Progenitor cell of endocrine pancreas (in vitro differentiated cells): ENCODE measurements around the gene NUS1. TPM values are rescaled to one million over a fixed set of nuclear protein-coding genes. Genes with fewer than 3 reads are reported as not detected.
A peak's percentile ranks its signal among the peaks of the same experiment; 100 is the strongest.
"Not testable (repeated sequence)": the region's sequence is repeated elsewhere in the genome, so short reads cannot be mapped to it uniquely, and the experiment has no call there.

Experiments used
- DNase-seq: peaks from one replicate; pipeline ENCODE4 v3.0.0; 2021; ENCODE audit warnings: low spot score; ENCODE audit not compliant: unreplicated experiment
- H3K27ac Mint-ChIP-seq: 2 replicates; pipeline ENCODE4 v1.8.0; 2021; ENCODE audit warnings: mild to moderate bottlenecking, moderate library complexity, mixed read lengths
- H3K27me3 Mint-ChIP-seq: 2 replicates; pipeline ENCODE4 v1.8.0; 2021; ENCODE audit warnings: mixed read lengths
- H3K36me3 Mint-ChIP-seq: 2 replicates; pipeline ENCODE4 v1.8.0; 2022; ENCODE audit warnings: mixed read lengths; ENCODE audit not compliant: insufficient read depth
- H3K4me1 Mint-ChIP-seq: 2 replicates; pipeline ENCODE4 v1.8.0; 2021; ENCODE audit warnings: low read depth, mixed read lengths
- H3K4me3 Mint-ChIP-seq: 2 replicates; pipeline ENCODE4 v1.8.0; 2021; ENCODE audit warnings: low read depth, mild to moderate bottlenecking, moderate library complexity, mixed read lengths
- H3K9me3 Mint-ChIP-seq: 2 replicates; pipeline ENCODE4 v1.8.0; 2021; ENCODE audit warnings: low read depth, mixed read lengths
- total RNA-seq: library from RNA; stranded (reverse); gene quantifications from 2 replicates; pipeline ENCODE4 v1.2.1, GENCODE V29; 2021
- TF ChIP-seq, protein P1 (sequence below): fragments of 200-600 bp; sonication (generic); IDR thresholded peaks from one replicate; pipeline ENCODE4 v1.5.0; 2021; ENCODE audit warnings: antibody characterized with exemption, mild to moderate bottlenecking; ENCODE audit not compliant: unreplicated experiment

NUS1 gene
- total RNA-seq, 1 donor from 2014 or later: 31.9 TPM

GRCh38 chr6:117653949-117654348 lies 21.3 kb upstream of the NUS1 start:
- TF ChIP-seq, protein P1, sequence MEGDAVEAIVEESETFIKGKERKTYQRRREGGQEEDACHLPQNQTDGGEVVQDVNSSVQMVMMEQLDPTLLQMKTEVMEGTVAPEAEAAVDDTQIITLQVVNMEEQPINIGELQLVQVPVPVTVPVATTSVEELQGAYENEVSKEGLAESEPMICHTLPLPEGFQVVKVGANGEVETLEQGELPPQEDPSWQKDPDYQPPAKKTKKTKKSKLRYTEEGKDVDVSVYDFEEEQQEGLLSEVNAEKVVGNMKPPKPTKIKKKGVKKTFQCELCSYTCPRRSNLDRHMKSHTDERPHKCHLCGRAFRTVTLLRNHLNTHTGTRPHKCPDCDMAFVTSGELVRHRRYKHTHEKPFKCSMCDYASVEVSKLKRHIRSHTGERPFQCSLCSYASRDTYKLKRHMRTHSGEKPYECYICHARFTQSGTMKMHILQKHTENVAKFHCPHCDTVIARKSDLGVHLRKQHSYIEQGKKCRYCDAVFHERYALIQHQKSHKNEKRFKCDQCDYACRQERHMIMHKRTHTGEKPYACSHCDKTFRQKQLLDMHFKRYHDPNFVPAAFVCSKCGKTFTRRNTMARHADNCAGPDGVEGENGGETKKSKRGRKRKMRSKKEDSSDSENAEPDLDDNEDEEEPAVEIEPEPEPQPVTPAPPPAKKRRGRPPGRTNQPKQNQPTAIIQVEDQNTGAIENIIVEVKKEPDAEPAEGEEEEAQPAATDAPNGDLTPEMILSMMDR: no peak
- no peak overlapping the region for H3K4me3 Mint-ChIP-seq
- H3K9me3 Mint-ChIP-seq: peaks cover 16% of the 10 kb centered on the region
- no peak overlapping the region for H3K27ac Mint-ChIP-seq
- H3K36me3 Mint-ChIP-seq: peaks cover 1% of the 10 kb centered on the region
- H3K4me1 Mint-ChIP-seq: no peaks in the 10 kb centered on the region
- H3K27me3 Mint-ChIP-seq: no peaks in the 10 kb centered on the region
- no peak for DNase-seq

GRCh38 chr6:117655380-117655779 lies 19.9 kb upstream of the NUS1 start:
- DNase-seq: no peak
- H3K4me3 Mint-ChIP-seq: no peak overlapping the region
- no peaks in the 10 kb centered on the region for H3K27me3 Mint-ChIP-seq
- TF ChIP-seq, protein P1: no peak
- no peak overlapping the region for H3K27ac Mint-ChIP-seq
- peaks cover 6% of the 10 kb centered on the region for H3K9me3 Mint-ChIP-seq
- H3K4me1 Mint-ChIP-seq: no peaks in the 10 kb centered on the region
- H3K36me3 Mint-ChIP-seq: peaks cover 1% of the 10 kb centered on the region

DNA sequence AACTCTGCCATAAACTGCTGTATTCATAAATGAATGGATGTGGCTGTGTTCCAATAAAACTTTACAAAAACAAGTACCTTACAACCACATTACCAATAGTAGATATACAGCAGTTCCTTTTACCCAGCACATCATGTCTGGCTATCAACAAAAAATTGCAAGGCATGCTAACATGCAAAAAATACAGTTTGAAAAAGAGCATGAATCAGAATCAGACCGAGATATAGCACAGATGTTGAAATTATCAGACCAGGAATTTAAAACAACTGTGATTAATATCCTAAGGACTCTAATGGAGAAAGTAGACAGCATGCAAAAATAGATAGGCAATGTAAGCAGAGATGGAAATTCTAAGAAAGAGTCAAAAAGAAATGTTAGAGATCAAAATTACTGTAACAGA lies 8.4 kb upstream of the NUS1 start:
- Mint-ChIP-seq H3K4me1 (no peaks in the 10 kb centered on the region), H3K9me3 (no peaks in the 10 kb centered on the region), H3K27ac (no peak overlapping the region), H3K27me3 (no peaks in the 10 kb centered on the region), H3K4me3 (no peak overlapping the region), H3K36me3 (peaks cover 2% of the 10 kb centered on the region)
- DNase-seq: no peak
- TF ChIP-seq, protein P1: no peak

- H3K27me3 Mint-ChIP-seq: no peaks in the 10 kb centered on the region
- no peak overlapping the region for H3K4me3 Mint-ChIP-seq
- DNase-seq: no peak
- H3K4me1 Mint-ChIP-seq: no peaks in the 10 kb centered on the region
- peaks cover 2% of the 10 kb centered on the region for H3K36me3 Mint-ChIP-seq
- TF ChIP-seq, protein P1: no peak
- H3K27ac Mint-ChIP-seq: no peak overlapping the region
- H3K9me3 Mint-ChIP-seq: no peaks in the 10 kb centered on the region
Measured at GRCh38 chr6:117668736-117669135, 6.5 kb upstream of the NUS1 start.

GRCh38 chr6:117674503-117674902 lies 766 bp upstream of the NUS1 start:
- DNase-seq: no peak
- no peaks in the 10 kb centered on the region for H3K9me3 Mint-ChIP-seq

GRCh38 chr6:117675658-117676301 lies 511 bp downstream of the NUS1 start:
- not testable (repeated sequence) for H3K27me3 Mint-ChIP-seq, H3K9me3 Mint-ChIP-seq, H3K36me3 Mint-ChIP-seq, DNase-seq
- peak overlapping the region; percentile 84 for H3K4me3 Mint-ChIP-seq
- peak overlapping the region; percentile 92 for H3K27ac Mint-ChIP-seq
- H3K4me1 Mint-ChIP-seq: peaks cover 21% of the 10 kb centered on the region

More at GRCh38 chr6:117674503-117674902, 766 bp upstream of the NUS1 start:
- Mint-ChIP-seq H3K27ac (no peak overlapping the region), H3K27me3 (no peaks in the 10 kb centered on the region), H3K36me3 (peaks cover 2% of the 10 kb centered on the region), H3K4me1 (peaks cover 15% of the 10 kb centered on the region), H3K4me3 (peak overlapping the region; percentile 84)
- TF ChIP-seq, protein P1: no peak
